SK-N-SH treated with all-trans-retinoic acid at 6 μM for 48 hours (cell line): ENCODE results near the gene PRKCB.

Source experiments
- ATAC-seq: fragments of 200-7000 bp; cut with Tn5 transposase; 3 replicates; pipeline ENCODE4 v1.9.1; 2020; ENCODE audit warnings: mild to moderate bottlenecking, moderate library complexity
- ARNTL ChIP-seq: fragments of 450-650 bp; formaldehyde crosslinking; IDR thresholded peaks from 2 replicates; pipeline ENCODE4 v1.5.0; 2020; ENCODE audit warnings: low read depth, mild to moderate bottlenecking, moderate library complexity, borderline replicate concordance
- BACH2 ChIP-seq: fragments of 250-450 bp; sonication (Bioruptor Pico); IDR thresholded peaks from 2 replicates; pipeline ENCODE4 v1.9.0; 2021; ENCODE audit warnings: mild to moderate bottlenecking, borderline replicate concordance
- CREB5 ChIP-seq: fragments of 250-450 bp; sonication (Bioruptor Pico); IDR thresholded peaks from 2 replicates; pipeline ENCODE4 v1.5.1; 2020; ENCODE audit warnings: low read depth, mild to moderate bottlenecking, moderate library complexity
- CSDC2 ChIP-seq: fragments of 250-450 bp; sonication (Bioruptor Pico); IDR thresholded peaks from 2 replicates; pipeline ENCODE4 v1.5.0; 2020; ENCODE audit warnings: mild to moderate bottlenecking, moderate library complexity
- CSRNP3 ChIP-seq: fragments of 250-450 bp; sonication (Bioruptor Pico); IDR thresholded peaks from 2 replicates; pipeline ENCODE4 v1.5.1; 2021; ENCODE audit warnings: mild to moderate bottlenecking, moderate library complexity
- ESRRG ChIP-seq: fragments of 250-450 bp; sonication (Bioruptor Pico); IDR thresholded peaks from 2 replicates; pipeline ENCODE4 v1.6.1; 2021; ENCODE audit warnings: mild to moderate bottlenecking
- ISL1 ChIP-seq: fragments of 250-450 bp; sonication (Bioruptor Pico); IDR thresholded peaks from 2 replicates; pipeline ENCODE4 v2.1.2; 2022; ENCODE audit warnings: mild to moderate bottlenecking, moderate library complexity
- OSR1 ChIP-seq: fragments of 250-450 bp; sonication (Bioruptor Pico); IDR thresholded peaks from 2 replicates; pipeline ENCODE4 v1.8.0; 2022; ENCODE audit warnings: moderate library complexity, mild to moderate bottlenecking, inconsistent platforms
- PATZ1 ChIP-seq: fragments of 250-450 bp; sonication (Bioruptor Pico); IDR thresholded peaks from 2 replicates; pipeline ENCODE4 v1.8.0; 2020; ENCODE audit warnings: mild to moderate bottlenecking, moderate library complexity, borderline replicate concordance
- POU6F1 ChIP-seq: fragments of 250-450 bp; sonication (Bioruptor Pico); IDR thresholded peaks from 2 replicates; pipeline ENCODE4 v1.8.0; 2021; ENCODE audit warnings: low read depth, mild to moderate bottlenecking, moderate library complexity, borderline replicate concordance
- PPARA ChIP-seq: fragments of 250-450 bp; sonication (Bioruptor Pico); IDR thresholded peaks from 2 replicates; pipeline ENCODE4 v1.5.0; 2020; ENCODE audit warnings: mild to moderate bottlenecking, borderline replicate concordance
- RARB ChIP-seq: fragments of 250-450 bp; sonication (Bioruptor Pico); IDR thresholded peaks from 2 replicates; pipeline ENCODE4 v1.8.0; 2021; ENCODE audit warnings: mild to moderate bottlenecking, moderate library complexity
- SNAI2 ChIP-seq: fragments of 250-450 bp; sonication (Bioruptor Pico); IDR thresholded peaks from 2 replicates; pipeline ENCODE4 v1.5.0; 2020; ENCODE audit warnings: mild to moderate bottlenecking, moderate library complexity
- TCF4 ChIP-seq: fragments of 250-450 bp; sonication (Bioruptor Pico); IDR thresholded peaks from 2 replicates; pipeline ENCODE4 v1.8.0; 2021; ENCODE audit warnings: mild to moderate bottlenecking, moderate library complexity, borderline replicate concordance
- TSHZ2 ChIP-seq: fragments of 250-450 bp; sonication (Bioruptor Pico); IDR thresholded peaks from 2 replicates; pipeline ENCODE4 v1.5.0; 2020; ENCODE audit warnings: mild to moderate bottlenecking, moderate library complexity
- ZC3H10 ChIP-seq: fragments of 250-450 bp; sonication (Bioruptor Pico); IDR thresholded peaks from 2 replicates; pipeline ENCODE4 v1.5.1; 2021; ENCODE audit warnings: mild to moderate bottlenecking, moderate library complexity
- ZFP3 ChIP-seq: fragments of 250-450 bp; sonication (Bioruptor Pico); IDR thresholded peaks from 2 replicates; pipeline ENCODE4 v1.5.0; 2020; ENCODE audit warnings: mild to moderate bottlenecking, moderate library complexity
- ZFP30 ChIP-seq: fragments of 450-650 bp; formaldehyde crosslinking; IDR thresholded peaks from 2 replicates; pipeline ENCODE4 v1.5.0; 2022; ENCODE audit warnings: mild to moderate bottlenecking, moderate library complexity
- ZNF565 ChIP-seq: fragments of 450-650 bp; formaldehyde crosslinking; conservative IDR thresholded peaks from 2 replicates; pipeline ENCODE4 v1.5.0; 2020; ENCODE audit warnings: low read depth, mild to moderate bottlenecking, moderate library complexity
- ZNF70 ChIP-seq: fragments of 450-650 bp; formaldehyde crosslinking; IDR thresholded peaks from 2 replicates; pipeline ENCODE4 v1.5.0; 2020; ENCODE audit warnings: mild to moderate bottlenecking, moderate library complexity

PRKCB gene

GRCh38 chr16:23830276-23830675, 5.5 kb upstream of the PRKCB start (continued):
- TF ChIP-seq POU6F1 (CRISPR knock-in tag), result no peak
- TF ChIP-seq BACH2 (CRISPR knock-in tag), result no peak

- TF ChIP-seq PPARA (CRISPR knock-in tag), result no peak
- TF ChIP-seq CSDC2 (CRISPR knock-in tag), result no peak
- TF ChIP-seq TCF4, result no peak
- TF ChIP-seq ZFP3 (CRISPR knock-in tag), result no peak
- no peak for TF ChIP-seq ZNF70 (CRISPR knock-in tag)
- TF ChIP-seq ARNTL (CRISPR knock-in tag), result no peak
- TF ChIP-seq ZNF565, result no peak
- no peak for ATAC-seq
These were observed 2.9 kb upstream of the PRKCB start for GRCh38 chr16:23832882-23833281.

GRCh38 chr16:23833504-23833903, 2.3 kb upstream of the PRKCB start:
- ATAC-seq, result no peak
- no peak for TF ChIP-seq RARB
- TF ChIP-seq ESRRG, result no peak
- TF ChIP-seq ZFP30, result no peak

- no peak for ATAC-seq
- TF ChIP-seq PATZ1 (CRISPR knock-in tag) (no peak), CREB5 (CRISPR knock-in tag) (no peak), TCF4 (no peak), ESRRG (no peak), TSHZ2 (CRISPR knock-in tag) (no peak), ZNF565 (no peak), ZC3H10 (no peak), POU6F1 (CRISPR knock-in tag) (no peak), OSR1 (no peak), ZNF70 (CRISPR knock-in tag) (no peak), BACH2 (CRISPR knock-in tag) (no peak), CSDC2 (CRISPR knock-in tag) (no peak), ISL1 (CRISPR knock-in tag) (no peak), CSRNP3 (CRISPR knock-in tag) (no peak), RARB (no peak), ZFP30 (no peak), ARNTL (CRISPR knock-in tag) (no peak), ZFP3 (CRISPR knock-in tag) (no peak), SNAI2 (CRISPR knock-in tag) (no peak), PPARA (CRISPR knock-in tag) (no peak)
These were observed 1.7 kb upstream of the PRKCB start for GRCh38 chr16:23833960-23834685.
